HepG2 (cell line): Measurements from ENCODE around the gene ST3GAL2. TPM values are rescaled to one million over a fixed set of nuclear protein-coding genes. Genes with fewer than 3 reads are reported as not detected.

Experiments used
- ATAC-seq: fragments of 200-7000 bp; cut with Tn5 transposase; 3 replicates; pipeline ENCODE4 v1.9.1; 2020; ENCODE audit warnings: mild to moderate bottlenecking, moderate library complexity
- BruUV-seq: library from RNA; stranded (reverse); fragments of 400-500 nt; replicated peaks from 2 replicates; lab custom pipeline; 2021; lab: Mats Ljungman, UMichigan
- CTCF ChIA-PET: fragments of 300-600 bp; formaldehyde crosslinking; extraction: SDS; loops from one replicate; lab custom pipeline; 2021; ENCODE audit warnings: low total read pairs, inconsistent platforms, low intra/inter-chr PET ratio; lab: Yijun Ruan, JAX
- POLR2A ChIA-PET: fragments of 350-600 bp; sonication (Branson Sonifier 250); formaldehyde crosslinking; loops from one replicate; lab custom pipeline; 2020; ENCODE audit warnings: antibody characterized with exemption, inconsistent platforms; lab: Yijun Ruan, JAX
- DNase-seq: peaks from one replicate; pipeline ENCODE4 v3.0.0-alpha.2; 2015; ENCODE audit warnings: low spot score
- FAIRE-seq: peaks from 3 replicates; lab custom pipeline; 2011; peaks lifted over from hg19 to GRCh38; lab: Jason Lieb, UNC
- H2AFZ ChIP-seq: one replicate; pipeline ENCODE4 v1.6.1; 2011; ENCODE audit warnings: low read length, inconsistent platforms
- H3K27ac ChIP-seq: fragments of 300-600 bp; 3 replicates; pipeline ENCODE4 v1.8.0; 2011; ENCODE audit warnings: mixed run types, mild to moderate bottlenecking, mixed read lengths, low read length, inconsistent platforms; ENCODE audit not compliant: insufficient read depth; ENCODE audit errors: extremely low read length
- H3K27me3 ChIP-seq, 2 experiments: fragments of 200-600 bp in 1 of 2; 2 replicates in 1 of 2; 3 replicates in 1 of 2; pipeline versions ENCODE4 v1.6.0 to v1.8.0; 2011; ENCODE audit warnings: low read length in 2 of 2, mild to moderate bottlenecking in 2 of 2, moderate library complexity in 2 of 2, inconsistent platforms in 1 of 2; ENCODE audit not compliant: insufficient read depth in 2 of 2, control insufficient read depth in 1 of 2
- H3K36me3 ChIP-seq, 2 experiments: fragments of 200-600 bp in 1 of 2; replicated peaks in 1 of 2; 2 replicates in 1 of 2; 3 replicates in 1 of 2; pipeline versions ENCODE4 v1.5.1 to v1.8.0; 2011; ENCODE audit warnings: low read length in 2 of 2, inconsistent platforms in 1 of 2; ENCODE audit not compliant: insufficient read depth in 2 of 2, control insufficient read depth in 1 of 2
- H3K4me1 ChIP-seq: 2 replicates; pipeline ENCODE4 v1.5.1; 2012; ENCODE audit warnings: low read length, inconsistent platforms; ENCODE audit not compliant: insufficient read depth
- H3K4me2 ChIP-seq: 2 replicates; pipeline ENCODE4 v1.6.0; 2011; ENCODE audit warnings: low read depth, low read length, inconsistent platforms
- H3K4me3 ChIP-seq, 3 experiments: fragments of 200-600 bp in 1 of 3; sonication (generic), shearing (Covaris generic) in 1 of 3; replicated peaks in 1 of 3; 2 replicates each; pipeline ENCODE4 v1.5.1; 2011 to 2016; ENCODE audit warnings: low read length in 3 of 3, inconsistent platforms in 2 of 3, low read depth in 2 of 3, mild to moderate bottlenecking in 2 of 3, control low read depth in 1 of 3, mixed read lengths in 1 of 3; ENCODE audit not compliant: insufficient read depth in 1 of 3
- H3K79me2 ChIP-seq: one replicate; pipeline ENCODE4 v1.6.1; 2011; ENCODE audit warnings: low read length, inconsistent platforms; ENCODE audit not compliant: insufficient read depth
- H3K9ac ChIP-seq: 2 replicates; pipeline ENCODE4 v1.6.0; 2011; ENCODE audit warnings: mild to moderate bottlenecking, low read depth, low read length, inconsistent platforms; ENCODE audit not compliant: insufficient read depth
- H3K9me3 ChIP-seq: 2 replicates; pipeline ENCODE4 v1.5.1; 2012; ENCODE audit warnings: mild to moderate bottlenecking, low read length
- H4K20me1 ChIP-seq: 2 replicates; pipeline ENCODE4 v1.6.0; 2011; ENCODE audit warnings: inconsistent platforms, mild to moderate bottlenecking, low read length, moderate library complexity; ENCODE audit not compliant: insufficient read depth
- CCDC6 ChIP-seq: sonication (generic); formaldehyde crosslinking; IDR thresholded peaks from 2 replicates; pipeline ENCODE4 v1.8.1; 2022; ENCODE audit warnings: mild to moderate bottlenecking, missing genetic modification reagents, moderate library complexity
- SKI ChIP-seq: fragments of 450-650 bp; IDR thresholded peaks from one replicate; pipeline ENCODE4 v1.6.1; 2018; ENCODE audit warnings: mild to moderate bottlenecking; ENCODE audit not compliant: partially characterized antibody
- TEAD2 ChIP-seq: sonication (generic); formaldehyde crosslinking; IDR thresholded peaks from 2 replicates; pipeline ENCODE4 v1.9.0; 2021; ENCODE audit warnings: missing genetic modification reagents
- ZBTB8A ChIP-seq: sonication (generic); formaldehyde crosslinking; IDR thresholded peaks from 2 replicates; pipeline ENCODE4 v1.4.0; 2020; ENCODE audit warnings: mild to moderate bottlenecking, low read depth, missing genetic modification reagents, borderline replicate concordance
- ZNF383 ChIP-seq: sonication (generic); formaldehyde crosslinking; IDR thresholded peaks from 2 replicates; pipeline ENCODE4 v1.4.0; 2020; ENCODE audit warnings: missing genetic modification reagents, mild to moderate bottlenecking, borderline replicate concordance
- ZNF605 ChIP-seq: sonication (generic); formaldehyde crosslinking; IDR thresholded peaks from 2 replicates; pipeline ENCODE4 v1.8.0; 2022; ENCODE audit warnings: mild to moderate bottlenecking, missing genetic modification reagents
- ZNF704 ChIP-seq: sonication (generic); formaldehyde crosslinking; IDR thresholded peaks from 2 replicates; pipeline ENCODE4 v1.8.1; 2023; ENCODE audit warnings: mild to moderate bottlenecking, inconsistent platforms, moderate library complexity, missing genetic modification reagents, borderline replicate concordance
- ZSCAN31 ChIP-seq: sonication (generic); formaldehyde crosslinking; IDR thresholded peaks from 2 replicates; pipeline ENCODE4 v1.5.0; 2020; ENCODE audit warnings: low read depth, mild to moderate bottlenecking, missing genetic modification reagents
- ZXDC ChIP-seq: sonication (generic); formaldehyde crosslinking; IDR thresholded peaks from 2 replicates; pipeline ENCODE4 v1.5.0; 2020; ENCODE audit warnings: mild to moderate bottlenecking, missing genetic modification reagents
- WGBS: methylation state at CpG from one replicate; pipeline ENCODE4 v1.1.6; 2017; ENCODE audit warnings: low lambda C conversion rate; 5-methylcytosine and 5-hydroxymethylcytosine counted together
- in situ Hi-C: cut with HindIII; loops from 2 replicates; pipeline ENCODE4 v1.10.0; 2017; ENCODE audit warnings: low pct_unique_long_range_greater_than_20kb; ENCODE audit not compliant: extremely low pct_ligation_motif_present
- intact Hi-C: fragments of 100-400 bp; cut with micrococcal nuclease; formaldehyde crosslinking; loops from one replicate; pipeline ENCODE4 v1.10.0; 2022; ENCODE audit not compliant: unreplicated experiment
- polyA plus RNA-seq, 8 experiments: library from polyadenylated mRNA; depleted of rRNA in 3 of 8; stranded (reverse) in 7 of 8; unstranded in 1 of 8; fragments of >200 nt; fragmentation: Illumina TruSeq in 4 of 8; extraction: Trizol in 4 of 8; gene quantifications; 2 replicates each; pipeline versions ENCODE4 v1.2.1 to v1.2.3, GENCODE V29; 2011 to 2016; ENCODE audit warnings: low read depth in 4 of 8, missing spikeins in 1 of 8, mixed read lengths in 1 of 8; ENCODE audit not compliant: insufficient read depth in 1 of 8
- total RNA-seq, 5 experiments: library from RNA; depleted of rRNA; stranded (reverse); fragments of >200 nt; fragmentation: Illumina TruSeq; extraction: Trizol; gene quantifications; 2 replicates each; pipeline ENCODE4 v1.2.3, GENCODE V29; 2016; ENCODE audit warnings: low read depth in 1 of 5
- TF ChIP-seq, protein P1 (sequence below): sonication (generic); IDR thresholded peaks from 2 replicates; pipeline ENCODE4 v1.6.1; 2016; ENCODE audit warnings: low read depth, borderline replicate concordance

ST3GAL2 gene
- total and polyA plus RNA-seq, 2 of the 13 experiments (the other 11 are each of a cell fraction or from before 2014, with no cell fraction given): 16.3 to 24.9 TPM

DNA sequence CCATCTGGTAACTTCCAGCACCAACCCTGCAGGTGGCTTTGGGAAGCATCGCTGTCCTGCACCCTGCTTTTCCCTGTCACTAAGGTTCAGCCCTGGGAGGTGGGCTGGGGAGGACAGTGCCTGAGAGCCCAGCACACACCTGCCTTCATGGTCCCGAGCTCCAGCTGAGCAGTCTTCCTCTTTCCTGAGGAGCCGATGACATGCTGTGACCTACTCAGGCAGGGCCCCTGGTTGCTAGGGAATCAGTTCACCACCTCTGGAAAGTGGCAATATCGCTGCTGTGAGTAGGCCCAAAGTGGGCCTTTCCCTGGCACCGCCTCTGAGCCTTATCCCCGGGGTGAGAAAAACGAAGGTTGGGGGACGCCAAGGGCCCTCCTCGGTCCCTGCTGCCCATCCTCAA lies 17.9 kb downstream of the ST3GAL2 start:
- intact Hi-C loops: no loop called here
- H3K9ac ChIP-seq: no peak overlapping the region
- H3K9me3 ChIP-seq: no peaks in the 10 kb centered on the region
- peaks cover 84% of the 10 kb centered on the region for H3K79me2 ChIP-seq
- H3K4me3 ChIP-seq: no peak overlapping the region
- no peak for TF ChIP-seq TEAD2 (CRISPR knock-in tag)
- no peak for TF ChIP-seq ZNF605
- ChIA-PET POLR2A (interaction anchor here (6.0 kb wide), 1 partner anchor 40 kb away, joined by 30 read pairs; no protein-coding TSS in a partner anchor), CTCF (no interaction called here)
- in situ Hi-C loops: no loop called here
- no peak for DNase-seq
- 96% methylated on average over 7 of the region's 9 CpGs for WGBS
- no peak for ATAC-seq
- no peak overlapping the region for H3K4me2 ChIP-seq
- peaks cover 5 to 38% of the 10 kb centered on the region in 2 experiments; a peak in 4 of 5 replicates for H3K36me3 ChIP-seq
- H4K20me1 ChIP-seq: no peaks in the 10 kb centered on the region; the same call in 1 of the 2 replicates
- no peak overlapping the region for H3K27ac ChIP-seq
- H3K27me3 ChIP-seq: no peaks in the 10 kb centered on the region
- FAIRE-seq: no peak
- H2AFZ ChIP-seq: no peak overlapping the region
- BruUV-seq: no TSS peak
- H3K4me1 ChIP-seq: peaks cover 88% of the 10 kb centered on the region

- intact Hi-C loops (loop anchor here (5.0 kb wide), 1 partner anchor 33 kb away; the partner anchor contains the start of gene FCSK), in situ Hi-C loops (no loop called here)
- Histone ChIP-seq H3K4me1 (peaks cover 75% of the 10 kb centered on the region), H3K9me3 (no peaks in the 10 kb centered on the region), H3K79me2 (peaks cover 77% of the 10 kb centered on the region), H3K4me3 (peak overlapping the region in 1 of 3 experiments; percentile 6; a peak in 1 of 6 replicates), H2AFZ (no peak overlapping the region), H3K27me3 (no peaks in the 10 kb centered on the region), H3K36me3 (peaks cover under 1 to 26% of the 10 kb centered on the region in 2 experiments; a peak in 4 of 5 replicates), H3K4me2 (peak overlapping the region; percentile 45), H3K9ac (peak overlapping the region; percentile 39), H3K27ac (peak overlapping the region; percentile 50), H4K20me1 (no peaks in the 10 kb centered on the region; the same call in 1 of the 2 replicates)
- POLR2A ChIA-PET: interaction anchor here (0.7 to 4.2 kb wide), 7 partner anchors 8 to 131 kb away, joined by 3 to 38 read pairs (median 7); partner anchors contain the start of genes AARS1, FCSK and ST3GAL2
- CTCF ChIA-PET: no interaction called here
- FAIRE-seq (no peak), ATAC-seq (peak; percentile 24), DNase-seq (no peak)
- no TSS peak for BruUV-seq
- 64% methylated on average over 14 of the region's 14 CpGs for WGBS
- TF ChIP-seq ZNF704 (CRISPR knock-in tag) (no peak), ZSCAN31 (0 out of 2 replicates have a peak, but pooled peaks have one; percentile 25), SKI (no peak), ZBTB8A (CRISPR knock-in tag) (no peak), ZNF383 (no peak), CCDC6 (CRISPR knock-in tag) (no peak), TEAD2 (CRISPR knock-in tag) (no peak), ZXDC (CRISPR knock-in tag) (no peak)
- TF ChIP-seq, protein P1, sequence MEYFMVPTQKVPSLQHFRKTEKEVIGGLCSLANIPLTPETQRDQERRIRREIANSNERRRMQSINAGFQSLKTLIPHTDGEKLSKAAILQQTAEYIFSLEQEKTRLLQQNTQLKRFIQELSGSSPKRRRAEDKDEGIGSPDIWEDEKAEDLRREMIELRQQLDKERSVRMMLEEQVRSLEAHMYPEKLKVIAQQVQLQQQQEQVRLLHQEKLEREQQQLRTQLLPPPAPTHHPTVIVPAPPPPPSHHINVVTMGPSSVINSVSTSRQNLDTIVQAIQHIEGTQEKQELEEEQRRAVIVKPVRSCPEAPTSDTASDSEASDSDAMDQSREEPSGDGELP: no peak
Observed at GRCh38 chr16:70419384-70420327, 19.2 kb downstream of the ST3GAL2 start.
